Cerebellar cortex (tissue), 1 donor: ENCODE data around the gene FGF4.

Experiments used
- DNase-seq: peaks from one replicate; pipeline ENCODE4 v3.0.0-alpha.2; 2015; ENCODE audit warnings: low spot score

FGF4 gene

GRCh38 chr11:69726019-69726418, 49.1 kb downstream of the FGF4 start:
- DNase-seq, result no peak

DNA sequence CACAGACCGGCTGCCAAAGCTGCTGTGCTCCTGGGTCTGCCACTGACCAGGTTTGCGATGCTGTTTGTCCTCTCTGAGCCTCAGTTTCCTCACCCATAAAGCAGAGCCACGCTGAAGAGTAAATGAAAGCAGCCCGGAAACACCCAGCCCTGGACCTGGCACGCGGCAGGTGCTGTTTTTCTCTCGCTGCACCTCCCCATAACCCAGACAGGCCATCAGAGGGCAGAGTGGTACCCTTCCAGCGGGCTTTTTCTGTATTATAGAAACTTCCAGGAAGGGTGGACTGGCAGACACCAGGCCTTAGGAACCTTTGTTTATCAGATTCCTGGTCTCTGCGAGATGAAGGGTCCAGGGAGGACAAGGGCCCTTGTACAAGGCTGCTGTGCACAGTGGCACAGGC, 53.4 kb downstream of the FGF4 start:
- no peak for DNase-seq

DNA sequence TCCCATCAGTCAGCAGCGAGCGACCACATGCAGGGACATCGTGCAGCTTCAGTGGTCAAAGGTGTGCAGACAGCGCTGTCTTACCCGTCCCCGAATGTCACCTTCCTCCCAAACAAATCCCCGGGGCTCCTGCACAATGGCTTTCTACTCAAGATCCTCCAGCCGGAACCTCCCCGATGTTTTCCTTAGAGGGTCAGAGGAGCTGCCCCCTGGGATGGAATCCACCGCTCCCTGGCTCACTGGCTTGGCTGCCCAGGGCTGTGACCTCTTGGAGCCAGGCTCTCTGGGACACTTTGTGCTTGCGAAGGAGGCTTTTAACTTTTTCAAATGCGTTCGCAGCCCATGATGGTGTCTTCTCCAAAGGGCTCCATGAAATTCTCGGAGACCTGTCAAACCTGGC, 54.0 kb downstream of the FGF4 start:
- DNase-seq, result no peak
